Cardiac muscle cell (in vitro differentiated cells and primary cell): ENCODE results near the gene TMEM59. TPM values are rescaled to one million over a fixed set of nuclear protein-coding genes. Genes with fewer than 3 reads are reported as not detected.

Experiments used
- DNase-seq, 2 donors: peaks; one replicate each; pipeline versions ENCODE4 v3.0.0 to v3.0.0-alpha.2; 2010 to 2017; ENCODE audit warnings: low read depth in 1 of 2, low spot score in 1 of 2
- H3K27ac ChIP-seq: fragments of 200-600 bp; sonication (generic); 2 replicates; pipeline ENCODE4 v1.5.1; 2016
- H3K27me3 ChIP-seq: fragments of 200-600 bp; sonication (generic); 2 replicates; pipeline ENCODE4 v1.6.0; 2016; ENCODE audit warnings: control low read depth
- H3K36me3 ChIP-seq: fragments of 200-600 bp; sonication (generic); 2 replicates; pipeline ENCODE4 v1.5.1; 2016; ENCODE audit warnings: control low read depth
- H3K4me1 ChIP-seq: fragments of 200-600 bp; sonication (generic); 2 replicates; pipeline ENCODE4 v1.8.1; 2017; ENCODE audit warnings: low read depth, mild to moderate bottlenecking, mixed run types
- H3K4me3 ChIP-seq: fragments of 200-600 bp; sonication (generic); 2 replicates; pipeline ENCODE4 v1.5.1; 2016; ENCODE audit warnings: mild to moderate bottlenecking
- H3K9me3 ChIP-seq: fragments of 200-600 bp; sonication (generic); 2 replicates; pipeline ENCODE4 v1.5.1; 2017; ENCODE audit warnings: low read depth, mild to moderate bottlenecking, control low read depth
- CTCF ChIP-seq: IDR thresholded peaks from 2 replicates; pipeline ENCODE4 v1.5.1; 2012; ENCODE audit warnings: low read depth, mild to moderate bottlenecking, low read length
- polyA plus RNA-seq: library from polyadenylated mRNA; unstranded; fragments of >200 nt; fragmentation: Nextera tagmentation; extraction: Ambion mirVana; gene quantifications from 2 replicates; pipeline ENCODE4 v1.2.1, GENCODE V29; 2016
- total RNA-seq: library from RNA; depleted of rRNA; stranded (reverse); fragments of >200 nt; gene quantifications from 2 replicates; pipeline ENCODE4 v1.2.3, GENCODE V29; 2016

Gene TMEM59
- total and polyA plus RNA-seq, 2 experiments from 2014 or later: 73.1 to 350 TPM

- TF ChIP-seq CTCF: no peak
- H3K4me3 ChIP-seq: no peak overlapping the region
- no peaks in the 10 kb centered on the region for H3K36me3 ChIP-seq
- H3K4me1 ChIP-seq: peaks cover 5% of the 10 kb centered on the region
- no peak for DNase-seq
- no peaks in the 10 kb centered on the region for H3K9me3 ChIP-seq
- H3K27ac ChIP-seq: no peak overlapping the region
- no peaks in the 10 kb centered on the region for H3K27me3 ChIP-seq
Observed at GRCh38 chr1:54069791-54070170, 16.8 kb upstream of the TMEM59 start.

GRCh38 chr1:54064299-54064698 is 11.3 kb upstream of the TMEM59 start:
- Histone ChIP-seq H3K36me3 (no peaks in the 10 kb centered on the region), H3K4me1 (no peaks in the 10 kb centered on the region), H3K9me3 (no peaks in the 10 kb centered on the region), H3K4me3 (no peak overlapping the region), H3K27ac (no peak overlapping the region), H3K27me3 (no peaks in the 10 kb centered on the region)
- TF ChIP-seq CTCF: no peak
- DNase-seq: no peak

- no peak for TF ChIP-seq CTCF
Observed at GRCh38 chr1:54054438-54054749, 1.4 kb upstream of the TMEM59 start.

GRCh38 chr1:54053745-54054437 is 887 bp upstream of the TMEM59 start:
- H3K4me1 ChIP-seq: peaks cover 14% of the 10 kb centered on the region
- peak in 1 of 2 donors; percentile 29 for DNase-seq
- H3K36me3 ChIP-seq: no peaks in the 10 kb centered on the region
- H3K27ac ChIP-seq: peak overlapping the region; percentile 96
- no peak for TF ChIP-seq CTCF
- no peaks in the 10 kb centered on the region for H3K27me3 ChIP-seq
- H3K9me3 ChIP-seq: no peaks in the 10 kb centered on the region
- peak overlapping the region; percentile 81 for H3K4me3 ChIP-seq

More at GRCh38 chr1:54054438-54054749, 1.4 kb upstream of the TMEM59 start:
- peak overlapping the region; percentile 81 for H3K4me3 ChIP-seq
- H3K9me3 ChIP-seq: no peaks in the 10 kb centered on the region
- H3K27ac ChIP-seq: peak overlapping the region; percentile 96
- no peaks in the 10 kb centered on the region for H3K27me3 ChIP-seq
- H3K36me3 ChIP-seq: no peaks in the 10 kb centered on the region
- peaks cover 14% of the 10 kb centered on the region for H3K4me1 ChIP-seq
- no peak for DNase-seq

GRCh38 chr1:54052431-54052933 is 522 bp downstream of the TMEM59 start:
- no peak for TF ChIP-seq CTCF
- no peaks in the 10 kb centered on the region for H3K27me3 ChIP-seq
- H3K4me1 ChIP-seq: peaks cover 14% of the 10 kb centered on the region
- peak overlapping the region; percentile 94 for H3K27ac ChIP-seq
- no peaks in the 10 kb centered on the region for H3K36me3 ChIP-seq
- peak; percentile 55 to 66 for DNase-seq
- H3K4me3 ChIP-seq: peak overlapping the region; percentile 81
- H3K9me3 ChIP-seq: no peaks in the 10 kb centered on the region
